Gastrocnemius medialis (tissue), 4 donors: Measurements from ENCODE around the gene SLC46A2. TPM values are rescaled to one million over a fixed set of nuclear protein-coding genes. Genes with fewer than 3 reads are reported as not detected.

Experiments
- ATAC-seq, 2 donors: fragments of 150-250 bp; one replicate each; pipeline ENCODE4 v1.9.1; 2016
- DNase-seq, 2 donors: peaks; one replicate each; pipeline ENCODE4 v3.0.0-alpha.2; 2019
- H3K27ac ChIP-seq, 4 donors: fragments of 200-600 bp; sonication (generic); 1 replicate in 1 of 4; 2 replicates in 3 of 4; pipeline ENCODE4 v1.5.1; 2016 to 2018; ENCODE audit warnings: mild to moderate bottlenecking in 2 of 4, moderate library complexity in 1 of 4
- H3K27me3 ChIP-seq, 3 donors: fragments of 200-600 bp; sonication (generic) in 2 of 3; 1 replicate in 1 of 3; 2 replicates in 2 of 3; pipeline versions ENCODE4 v1.5.1 to v1.6.0; 2016 to 2019; ENCODE audit warnings: mild to moderate bottlenecking in 1 of 3, moderate library complexity in 1 of 3
- H3K36me3 ChIP-seq, 2 donors: fragments of 200-600 bp; sonication (generic) in 1 of 2; one replicate each; pipeline ENCODE4 v1.5.1; 2017 to 2018
- H3K4me1 ChIP-seq, 2 donors: fragments of 200-600 bp; sonication (generic) in 1 of 2; one replicate each; pipeline ENCODE4 v1.5.1; 2016 to 2017; ENCODE audit warnings: mild to moderate bottlenecking in 2 of 2
- H3K4me3 ChIP-seq, 4 donors: fragments of 200-600 bp; sonication (generic) in 3 of 4; 1 replicate in 1 of 4; 2 replicates in 3 of 4; pipeline ENCODE4 v1.5.1; 2016 to 2019; ENCODE audit warnings: mild to moderate bottlenecking in 2 of 4
- H3K9me3 ChIP-seq, 3 donors: fragments of 200-600 bp; sonication (generic) in 2 of 3; 1 replicate in 1 of 3; 2 replicates in 2 of 3; pipeline ENCODE4 v1.5.1; 2016 to 2019
- CTCF ChIP-seq, 5 experiments: fragments of 450-650 bp in 3 of 5; fragments of 200-600 bp in 2 of 5; sonication (generic) in 2 of 5; IDR thresholded peaks in 4 of 5; conservative IDR thresholded peaks in 1 of 5; 1 replicate in 4 of 5; 2 replicates in 1 of 5; pipeline ENCODE4 v1.5.1; 2016 to 2019; ENCODE audit warnings: antibody characterized with exemption in 5 of 5, mild to moderate bottlenecking in 3 of 5, moderate library complexity in 3 of 5
- POLR2A ChIP-seq, 2 donors: fragments of 450-650 bp; IDR thresholded peaks; one replicate each; pipeline ENCODE4 v1.6.1; 2017; ENCODE audit warnings: antibody characterized with exemption in 2 of 2, mild to moderate bottlenecking in 2 of 2, moderate library complexity in 2 of 2
- in situ Hi-C, 4 donors: fragments of 200-750 bp; cut with MboI; loops; one replicate each; pipeline versions ENCODE4 v1.15.0 to v1.8.0; 2017; ENCODE audit warnings: low sequenced_read_pairs in 4 of 4
- intact Hi-C: fragments of 100-400 bp; cut with DNase I; formaldehyde crosslinking; loops from one replicate; pipeline ENCODE4 v1.15.1; 2023; ENCODE audit warnings: low total_unique reads
- total RNA-seq, 4 donors: library from RNA; depleted of rRNA; stranded (reverse); fragments of >200 nt; gene quantifications; one replicate each; pipeline versions ENCODE4 v1.1.0 to v1.2.3, GENCODE V29; 2016

Gene SLC46A2
- total RNA-seq, 4 donors from 2014 or later = 0.13 TPM; not detected in 3

- ATAC-seq (no peak), DNase-seq (no peak)
- TF ChIP-seq POLR2A (IDR thresholded peaks at IDR 0.05) (no peak), CTCF (IDR thresholded peaks at IDR 0.05 in 4 of 5, conservative IDR thresholded peaks at IDR 0.05 in 1 of 5) (no peak)
- no peaks in the 10 kb centered on the region for H3K9me3 ChIP-seq
- H3K27ac ChIP-seq = no peak overlapping the region
- H3K27me3 ChIP-seq = no peaks in the 10 kb centered on the region
- in situ Hi-C loops (no loop called here), intact Hi-C loops (no loop called here)
- H3K4me1 ChIP-seq = no peaks in the 10 kb centered on the region
- no peak overlapping the region for H3K4me3 ChIP-seq
- no peaks in the 10 kb centered on the region for H3K36me3 ChIP-seq
Measured at GRCh38 chr9:112921549-112921948, 30.9 kb upstream of the SLC46A2 start.

GRCh38 chr9:112917987-112918362, 27.3 kb upstream of the SLC46A2 start:
- no peak for ATAC-seq
- intact Hi-C loops = no loop called here
- in situ Hi-C loops = no loop called here
- H3K4me1 ChIP-seq = no peaks in the 10 kb centered on the region
- DNase-seq = no peak
- H3K36me3 ChIP-seq = no peaks in the 10 kb centered on the region
- TF ChIP-seq POLR2A (IDR thresholded peaks at IDR 0.05) = no peak
- no peak for TF ChIP-seq CTCF (IDR thresholded peaks at IDR 0.05 in 4 of 5, conservative IDR thresholded peaks at IDR 0.05 in 1 of 5)
- no peak overlapping the region for H3K27ac ChIP-seq
- H3K9me3 ChIP-seq = no peaks in the 10 kb centered on the region
- no peaks in the 10 kb centered on the region for H3K27me3 ChIP-seq
- no peak overlapping the region for H3K4me3 ChIP-seq

GRCh38 chr9:112917047-112917986, 26.6 kb upstream of the SLC46A2 start:
- ATAC-seq (no peak), DNase-seq (no peak)
- TF ChIP-seq CTCF (IDR thresholded peaks at IDR 0.05 in 4 of 5, conservative IDR thresholded peaks at IDR 0.05 in 1 of 5) (no peak), POLR2A (IDR thresholded peaks at IDR 0.05) (no peak)
- Histone ChIP-seq H3K4me3 (no peak overlapping the region), H3K27me3 (no peaks in the 10 kb centered on the region), H3K36me3 (no peaks in the 10 kb centered on the region), H3K27ac (no peak overlapping the region), H3K4me1 (no peaks in the 10 kb centered on the region), H3K9me3 (no peaks in the 10 kb centered on the region)
- intact Hi-C loops = no loop called here
- in situ Hi-C loops = no loop called here

- in situ Hi-C loops = no loop called here
- ATAC-seq = no peak
Measured at GRCh38 chr9:112914524-112914923, 23.8 kb upstream of the SLC46A2 start.

More at GRCh38 chr9:112914524-112914923, 23.8 kb upstream of the SLC46A2 start:
- no peak overlapping the region for H3K4me3 ChIP-seq
- H3K4me1 ChIP-seq = no peaks in the 10 kb centered on the region
- H3K36me3 ChIP-seq = no peaks in the 10 kb centered on the region
- H3K27me3 ChIP-seq = no peaks in the 10 kb centered on the region
- intact Hi-C loops = no loop called here
- no peak for DNase-seq
- no peak overlapping the region for H3K27ac ChIP-seq
- no peak for TF ChIP-seq CTCF (IDR thresholded peaks at IDR 0.05 in 4 of 5, conservative IDR thresholded peaks at IDR 0.05 in 1 of 5)
- TF ChIP-seq POLR2A (IDR thresholded peaks at IDR 0.05) = no peak
- no peaks in the 10 kb centered on the region for H3K9me3 ChIP-seq
